Measurements from ENCODE around the gene RANBP10. TPM values are rescaled to one million over a fixed set of nuclear protein-coding genes. Genes with fewer than 3 reads are reported as not detected.

RANBP10 gene
- total and polyA plus RNA-seq, 3 donors from 2014 or later = 23.0 to 25.2 (median 23.5) TPM

DNA sequence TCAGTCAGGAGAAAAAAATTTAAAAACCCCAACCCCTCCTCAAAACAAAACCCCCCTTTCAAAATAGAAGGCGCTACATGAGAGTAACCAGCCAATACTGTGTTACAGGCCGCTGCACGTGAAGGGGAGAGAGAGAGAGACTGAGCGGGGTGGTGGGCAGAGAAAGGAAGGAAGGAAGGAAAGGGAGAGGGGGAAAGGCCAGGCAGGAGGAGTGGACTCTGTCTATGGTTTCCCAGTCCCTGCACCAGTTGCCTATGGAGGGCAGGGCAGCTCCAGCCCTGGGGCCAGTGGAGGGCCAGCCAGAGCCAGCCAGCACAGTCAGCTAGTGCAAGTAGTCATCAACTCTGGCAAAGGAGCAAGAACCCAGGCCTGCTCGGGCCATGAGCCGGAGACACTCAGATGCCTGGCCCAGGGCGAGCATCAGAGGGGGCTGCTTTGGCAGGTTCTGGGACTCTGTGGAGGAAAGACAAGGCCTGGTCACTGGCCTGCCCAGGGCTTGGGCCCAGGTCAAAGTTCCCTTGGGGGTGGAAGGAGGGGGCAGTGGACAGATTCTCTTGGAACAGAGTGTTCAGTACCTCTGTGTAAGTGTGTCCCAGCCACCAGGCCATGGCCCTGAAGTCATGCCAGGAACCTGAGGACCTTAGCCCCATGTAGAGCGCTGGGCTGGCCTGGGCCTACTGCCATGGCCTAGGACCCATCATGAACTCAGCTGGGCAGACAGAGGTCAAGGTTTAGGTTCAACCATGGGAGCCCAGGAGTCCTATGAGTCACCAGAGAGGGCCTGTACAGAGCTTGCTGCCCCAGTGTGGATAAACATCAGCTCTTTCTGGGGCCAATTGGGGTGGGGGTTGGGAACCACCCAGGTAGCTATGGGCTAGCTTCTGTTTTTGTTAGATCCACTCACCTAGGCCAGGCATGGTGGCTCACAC, 80.0 kb downstream of the RANBP10 start:
- intact Hi-C loops (cut with DNase I; ENCODE audit: low total_unique reads) = no loop called here
- H3K36me3 ChIP-seq (ENCODE audit: low read depth, missing control alignments) = no peaks in the 10 kb centered on the region
- WGBS, 2 donors = 93 to 96% methylated on average over 4 to 8 of the region's 8 CpGs

DNA sequence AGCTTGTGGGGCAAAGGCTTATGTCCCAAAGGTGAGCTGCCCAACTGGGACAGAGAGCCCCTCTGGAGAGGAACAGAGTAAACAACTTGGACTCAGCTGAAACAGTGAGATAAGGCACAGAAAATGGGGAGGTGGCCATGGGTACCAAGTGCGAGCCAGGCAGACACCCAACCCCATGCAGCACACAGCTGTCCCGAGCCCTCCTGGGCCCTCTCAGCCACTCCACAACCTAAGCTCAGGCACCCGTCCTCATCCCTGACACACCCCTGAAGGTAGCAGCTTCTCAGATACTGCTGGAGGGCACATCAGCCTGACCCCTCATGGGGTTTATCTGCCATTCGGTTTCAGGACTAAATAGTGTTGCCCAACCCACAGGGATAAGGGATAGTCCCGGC, 82.5 kb downstream of the RANBP10 start:
- WGBS, 2 donors = 88 to 92% methylated on average over 5 of the region's 5 CpGs
- Histone ChIP-seq H3K4me1 (peaks cover 7% of the 10 kb centered on the region), H3K27me3 (no peaks in the 10 kb centered on the region), H3K36me3 (ENCODE audit: low read depth, missing control alignments) (no peaks in the 10 kb centered on the region), H3K4me3 (no peak overlapping the region), H3K9me3 (no peaks in the 10 kb centered on the region), H3K27ac (no peak overlapping the region)
- DNase-seq = no peak
- intact Hi-C loops (cut with DNase I; ENCODE audit: low total_unique reads) = no loop called here
- TF ChIP-seq, protein P1, sequence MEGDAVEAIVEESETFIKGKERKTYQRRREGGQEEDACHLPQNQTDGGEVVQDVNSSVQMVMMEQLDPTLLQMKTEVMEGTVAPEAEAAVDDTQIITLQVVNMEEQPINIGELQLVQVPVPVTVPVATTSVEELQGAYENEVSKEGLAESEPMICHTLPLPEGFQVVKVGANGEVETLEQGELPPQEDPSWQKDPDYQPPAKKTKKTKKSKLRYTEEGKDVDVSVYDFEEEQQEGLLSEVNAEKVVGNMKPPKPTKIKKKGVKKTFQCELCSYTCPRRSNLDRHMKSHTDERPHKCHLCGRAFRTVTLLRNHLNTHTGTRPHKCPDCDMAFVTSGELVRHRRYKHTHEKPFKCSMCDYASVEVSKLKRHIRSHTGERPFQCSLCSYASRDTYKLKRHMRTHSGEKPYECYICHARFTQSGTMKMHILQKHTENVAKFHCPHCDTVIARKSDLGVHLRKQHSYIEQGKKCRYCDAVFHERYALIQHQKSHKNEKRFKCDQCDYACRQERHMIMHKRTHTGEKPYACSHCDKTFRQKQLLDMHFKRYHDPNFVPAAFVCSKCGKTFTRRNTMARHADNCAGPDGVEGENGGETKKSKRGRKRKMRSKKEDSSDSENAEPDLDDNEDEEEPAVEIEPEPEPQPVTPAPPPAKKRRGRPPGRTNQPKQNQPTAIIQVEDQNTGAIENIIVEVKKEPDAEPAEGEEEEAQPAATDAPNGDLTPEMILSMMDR (IDR thresholded peaks at IDR 0.05) = no peak
- no peak for TF ChIP-seq POLR2A (IDR thresholded peaks at IDR 0.05)

More for the DNA sequence above, 80.0 kb downstream of the RANBP10 start:
- Histone ChIP-seq H3K4me3 (no peak overlapping the region), H3K27ac (no peak overlapping the region), H3K27me3 (no peaks in the 10 kb centered on the region), H3K9me3 (no peaks in the 10 kb centered on the region), H3K4me1 (no peaks in the 10 kb centered on the region)
- TF ChIP-seq, protein P1 (IDR thresholded peaks at IDR 0.05) = no peak
- TF ChIP-seq POLR2A (IDR thresholded peaks at IDR 0.05) = no peak
- no peak for DNase-seq

DNA sequence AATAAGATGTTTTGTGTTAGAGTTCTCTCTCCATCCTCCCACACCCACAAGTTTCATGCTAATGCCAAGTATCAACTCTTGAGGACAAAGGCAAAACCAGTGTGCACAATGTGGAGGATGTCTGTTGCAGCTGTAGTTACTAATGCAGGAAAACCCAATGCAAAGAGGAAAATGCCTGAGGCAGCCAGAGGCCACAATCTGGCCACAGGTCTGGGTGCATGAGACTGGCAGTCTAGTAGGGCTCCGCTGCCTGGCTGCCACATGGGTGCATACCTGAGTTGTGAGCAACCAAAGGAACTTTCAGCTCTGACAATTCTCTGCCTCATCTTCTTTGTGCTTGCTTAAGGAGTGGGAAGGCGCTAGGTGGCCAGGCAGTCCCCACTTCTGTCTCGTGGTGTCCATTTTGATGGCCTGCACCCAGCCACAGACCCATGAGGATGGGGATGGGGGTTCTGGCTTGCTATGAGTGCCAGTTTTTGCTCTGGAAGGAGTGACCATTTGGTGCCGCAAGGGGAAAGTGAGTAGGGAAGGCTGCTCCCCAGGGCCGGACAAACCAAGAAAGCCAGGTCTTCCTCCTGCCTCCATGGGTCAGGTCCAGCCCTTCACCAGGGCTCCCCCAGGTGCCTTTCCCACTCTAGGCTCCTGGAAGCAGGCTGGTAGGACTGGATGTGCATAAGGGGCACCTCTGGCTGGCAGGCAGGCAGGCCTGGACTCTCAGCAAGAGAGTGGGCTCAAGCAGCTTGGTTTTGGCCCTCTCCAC, 83.0 kb downstream of the RANBP10 start:
- no peak for TF ChIP-seq POLR2A (IDR thresholded peaks at IDR 0.05)
- TF ChIP-seq, protein P1 (IDR thresholded peaks at IDR 0.05) = no peak
- Histone ChIP-seq H3K4me3 (no peak overlapping the region), H3K9me3 (no peaks in the 10 kb centered on the region), H3K27me3 (no peaks in the 10 kb centered on the region), H3K27ac (no peak overlapping the region), H3K4me1 (peaks cover 10% of the 10 kb centered on the region), H3K36me3 (ENCODE audit: low read depth, missing control alignments) (no peaks in the 10 kb centered on the region)
- intact Hi-C loops (cut with DNase I; ENCODE audit: low total_unique reads) = no loop called here
- WGBS, 2 donors = 63 to 96% methylated on average over 2 to 5 of the region's 5 CpGs
- DNase-seq = no peak

DNA sequence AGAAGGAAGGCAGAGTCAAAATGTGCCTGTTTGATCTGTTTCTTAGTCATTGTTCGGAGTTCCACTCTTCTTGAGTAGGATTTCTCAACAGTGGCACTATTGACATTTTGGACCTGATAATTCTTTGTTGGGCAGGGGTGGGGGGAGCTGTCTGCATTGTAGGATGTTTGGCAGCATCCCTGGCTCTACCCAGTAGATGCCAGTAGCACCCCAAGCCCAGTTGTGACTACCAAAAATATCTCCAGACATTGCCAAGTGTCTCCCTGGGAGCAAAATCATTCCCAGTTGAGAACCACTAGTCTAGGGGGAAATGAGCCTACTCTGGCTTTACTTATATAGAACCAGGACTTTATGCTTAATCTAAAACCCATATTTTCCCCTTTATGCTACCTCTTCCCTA, 86.1 kb downstream of the RANBP10 start:
- Histone ChIP-seq H3K9me3 (no peaks in the 10 kb centered on the region), H3K27me3 (no peaks in the 10 kb centered on the region), H3K36me3 (ENCODE audit: low read depth, missing control alignments) (no peaks in the 10 kb centered on the region), H3K4me1 (peaks cover 13% of the 10 kb centered on the region), H3K27ac (peak overlapping the region; percentile 83 to 90), H3K4me3 (peak overlapping the region in 1 of 2 donors; percentile 98)
- WGBS, 2 donors = 25 to 27% methylated on average over 1 of the region's 1 CpG
- DNase-seq = no peak
- TF ChIP-seq POLR2A (IDR thresholded peaks at IDR 0.05) = no peak
- TF ChIP-seq, protein P1 (IDR thresholded peaks at IDR 0.05) = no peak
- intact Hi-C loops (cut with DNase I; ENCODE audit: low total_unique reads) = no loop called here

Data from testis (tissue), 3 donors.